Spleen (tissue), 11 donors: ENCODE results near the gene TOX3. TPM values are rescaled to one million over a fixed set of nuclear protein-coding genes. Genes with fewer than 3 reads are reported as not detected.

Experiments used
- DNase-seq: peaks from one replicate; pipeline ENCODE4 v3.0.0-alpha.2; 2020
- H3K27ac ChIP-seq, 8 donors: fragments of 200-600 bp; sonication (generic) in 7 of 8; 1 replicate in 4 of 8; 2 replicates in 4 of 8; pipeline versions ENCODE4 v1.5.0 to v1.8.0; 2016 to 2021; ENCODE audit warnings: inconsistent platforms in 4 of 8, mild to moderate bottlenecking in 4 of 8, moderate library complexity in 1 of 8
- H3K27me3 ChIP-seq, 7 donors: fragments of 200-600 bp; sonication (generic) in 6 of 7; replicated peaks in 1 of 7; 1 replicate in 4 of 7; 2 replicates in 3 of 7; pipeline versions ENCODE4 v1.5.0 to v1.8.0; 2016 to 2021; ENCODE audit warnings: inconsistent platforms in 3 of 7, mild to moderate bottlenecking in 1 of 7
- H3K36me3 ChIP-seq, 6 donors: fragments of 200-600 bp; sonication (generic) in 5 of 6; 1 replicate in 4 of 6; 2 replicates in 2 of 6; pipeline versions ENCODE4 v1.5.0 to v1.8.0; 2016 to 2021; ENCODE audit warnings: inconsistent platforms in 2 of 6
- H3K4me1 ChIP-seq, 6 donors: fragments of 200-600 bp; sonication (generic) in 5 of 6; 1 replicate in 3 of 6; 2 replicates in 3 of 6; pipeline versions ENCODE4 v1.5.0 to v1.8.0; 2016 to 2021; ENCODE audit warnings: inconsistent platforms in 3 of 6
- H3K4me3 ChIP-seq, 8 donors: fragments of 200-600 bp; sonication (generic) in 7 of 8; 1 replicate in 4 of 8; 2 replicates in 4 of 8; pipeline versions ENCODE4 v1.5.0 to v1.8.0; 2016 to 2021; ENCODE audit warnings: inconsistent platforms in 4 of 8, mild to moderate bottlenecking in 4 of 8, moderate library complexity in 2 of 8
- H3K9me3 ChIP-seq, 8 donors: fragments of 200-600 bp; sonication (generic) in 7 of 8; 1 replicate in 4 of 8; 2 replicates in 4 of 8; pipeline versions ENCODE4 v1.5.0 to v1.8.0; 2016 to 2021; ENCODE audit warnings: inconsistent platforms in 4 of 8
- CTCF ChIP-seq, 11 experiments: fragments of 200-600 bp in 7 of 11; fragments of 450-650 bp in 4 of 11; sonication (generic) in 4 of 11; IDR thresholded peaks in 8 of 11; conservative IDR thresholded peaks in 3 of 11; 1 replicate in 7 of 11; 2 replicates in 4 of 11; pipeline versions ENCODE4 v1.4.0 to v1.8.0; 2016 to 2021; ENCODE audit warnings: antibody characterized with exemption in 11 of 11, inconsistent platforms in 4 of 11, mild to moderate bottlenecking in 1 of 11
- POLR2A ChIP-seq, 3 donors: fragments of 450-650 bp; IDR thresholded peaks; one replicate each; pipeline ENCODE4 v1.5.1; 2017; ENCODE audit warnings: antibody characterized with exemption in 3 of 3, mild to moderate bottlenecking in 1 of 3
- POLR2AphosphoS5 ChIP-seq, 3 donors: sonication (generic); formaldehyde crosslinking; IDR thresholded peaks; one replicate each; pipeline ENCODE4 v1.5.1; 2017; ENCODE audit warnings: antibody characterized with exemption in 3 of 3
- WGBS, 5 donors: extraction: QIAGEN DNeasy Blood & Tissue Kit in 3 of 5; methylation state at CpG; one replicate each; pipeline versions ENCODE4 v1.1.5 to v1.1.7; 2013 to 2018; 5-methylcytosine and 5-hydroxymethylcytosine counted together
- intact Hi-C: fragments of 100-400 bp; cut with DNase I; formaldehyde crosslinking; loops from one replicate; pipeline ENCODE4 v1.15.0; 2023; ENCODE audit warnings: low total_unique reads
- polyA plus RNA-seq, 3 donors: library from polyadenylated mRNA; stranded (reverse); fragments of 200-250 nt; gene quantifications; one replicate each; pipeline ENCODE4 v1.2.1, GENCODE V29; 2013
- total RNA-seq, 7 donors: library from RNA; depleted of rRNA in 3 of 7; stranded (reverse); fragments of >200 nt in 3 of 7; fragmentation: NEBNext Ultra II Directional in 4 of 7; extraction: Animal tissue kit (Norgen Biotek cat#: 25700) in 4 of 7; gene quantifications; one replicate each; pipeline versions ENCODE4 v1.1.0 to v1.2.1, GENCODE V29; 2016 to 2021
- donor health status: healthy with polysubstance abuse.
- donor health status: DM: no; HTN: no; CAD: no; lungs with moderate emphysema.
- donor health status: DM: no; HTN: no; CAD: no.
- donor health status: Bipolar disorder and iron deficiency.
- donor health status: healthy.
- donor health status: DM: no; HTN: no; CAD: no.
- donor health status: DM: yes; HTN: yes; CAD: no.

TOX3 gene
- total and polyA plus RNA-seq, 10 donors, result 0.03 to 0.11 TPM; not detected in 8

- no peak for DNase-seq
- Histone ChIP-seq H3K27me3 (no peaks in the 10 kb centered on the region), H3K27ac (no peak overlapping the region), H3K4me3 (no peak overlapping the region), H3K36me3 (no peaks in the 10 kb centered on the region), H3K9me3 (no peaks in the 10 kb centered on the region), H3K4me1 (no peaks in the 10 kb centered on the region)
- TF ChIP-seq POLR2AphosphoS5 (IDR thresholded peaks at IDR 0.05) (no peak), CTCF (IDR thresholded peaks at IDR 0.05 in 8 of 11, conservative IDR thresholded peaks at IDR 0.05 in 3 of 11) (no peak), POLR2A (IDR thresholded peaks at IDR 0.05) (no peak)
- 84 to 91% (median 88%) methylated on average over 1 of the region's 1 CpG for WGBS, 5 donors
- intact Hi-C loops, result no loop called here
Observed at GRCh38 chr16:52467753-52468152, 79.2 kb downstream of the TOX3 start.

- intact Hi-C loops, result no loop called here
Observed at GRCh38 chr16:52466994-52467393, 79.9 kb downstream of the TOX3 start.

GRCh38 chr16:52465711-52466267 is 81.2 kb downstream of the TOX3 start:
- no peak overlapping the region for H3K27ac ChIP-seq
- no peaks in the 10 kb centered on the region for H3K9me3 ChIP-seq
- intact Hi-C loops, result no loop called here
- no peaks in the 10 kb centered on the region for H3K4me1 ChIP-seq
- H3K36me3 ChIP-seq, result no peaks in the 10 kb centered on the region
- no peaks in the 10 kb centered on the region for H3K27me3 ChIP-seq
- TF ChIP-seq CTCF (IDR thresholded peaks at IDR 0.05 in 8 of 11, conservative IDR thresholded peaks at IDR 0.05 in 3 of 11) (no peak), POLR2A (IDR thresholded peaks at IDR 0.05) (no peak)
- 65 to 78% (median 66%) methylated on average over 5 of the region's 5 CpGs for WGBS, 5 donors
- no peak for DNase-seq
- H3K4me3 ChIP-seq, result no peak overlapping the region

More at GRCh38 chr16:52466994-52467393, 79.9 kb downstream of the TOX3 start:
- Histone ChIP-seq H3K9me3 (no peaks in the 10 kb centered on the region), H3K27ac (no peak overlapping the region), H3K4me1 (no peaks in the 10 kb centered on the region), H3K4me3 (no peak overlapping the region), H3K27me3 (no peaks in the 10 kb centered on the region), H3K36me3 (no peaks in the 10 kb centered on the region)
- no peak for DNase-seq
- 57 to 78% (median 75%) methylated on average over 3 of the region's 3 CpGs for WGBS, 5 donors
- TF ChIP-seq POLR2A (IDR thresholded peaks at IDR 0.05), result no peak
- no peak for TF ChIP-seq POLR2AphosphoS5 (IDR thresholded peaks at IDR 0.05)
- TF ChIP-seq CTCF (IDR thresholded peaks at IDR 0.05 in 8 of 11, conservative IDR thresholded peaks at IDR 0.05 in 3 of 11), result no peak

- no peak for TF ChIP-seq CTCF (IDR thresholded peaks at IDR 0.05 in 8 of 11, conservative IDR thresholded peaks at IDR 0.05 in 3 of 11)
- no peak for TF ChIP-seq POLR2AphosphoS5 (IDR thresholded peaks at IDR 0.05)
- no peak for TF ChIP-seq POLR2A (IDR thresholded peaks at IDR 0.05)
- intact Hi-C loops, result no loop called here
- 85 to 89% (median 88%) methylated on average over 8 of the region's 8 CpGs for WGBS, 5 donors
- Histone ChIP-seq H3K9me3 (no peaks in the 10 kb centered on the region), H3K27ac (no peak overlapping the region), H3K36me3 (no peaks in the 10 kb centered on the region), H3K27me3 (no peaks in the 10 kb centered on the region), H3K4me1 (no peaks in the 10 kb centered on the region), H3K4me3 (no peak overlapping the region)
- no peak for DNase-seq
Observed at GRCh38 chr16:52463904-52464303, 83.0 kb downstream of the TOX3 start.
